ENCODE data around the gene NDUFB8.
"Not testable (repeated sequence)": the region's sequence is repeated elsewhere in the genome, so short reads cannot be mapped to it uniquely, and the experiment has no call there.

Gene NDUFB8

GRCh38 chr10:100529475-100530298, at the start of gene NDUFB8:
TSS of gene NDUFB8 (minus strand) at chr10:100529871. CDS start at chr10:100529851, 20 bp downstream.
- no peak for TF ChIP-seq CTCF (conservative IDR thresholded peaks at IDR 0.05; ENCODE audit: low read depth, low read length)
- H3K4me3 ChIP-seq (ENCODE audit: low read length), result peak within 1 kb of the TSS; percentile 96
- DNase-seq (ENCODE audit: low read depth), result no peak

- no peak for TF ChIP-seq CTCF (conservative IDR thresholded peaks at IDR 0.05; ENCODE audit: low read depth, low read length)
- DNase-seq (ENCODE audit: low read depth), result no peak
- H3K4me3 ChIP-seq (ENCODE audit: low read length), result no peak overlapping the region
Measured at GRCh38 chr10:100576282-100576635, 46.6 kb upstream of the NDUFB8 start.

GRCh38 chr10:100575585-100576281, 46.1 kb upstream of the NDUFB8 start:
- TF ChIP-seq CTCF (conservative IDR thresholded peaks at IDR 0.05; ENCODE audit: low read depth, low read length), result no peak
- no peak overlapping the region for H3K4me3 ChIP-seq (ENCODE audit: low read length)
- DNase-seq (ENCODE audit: low read depth), result no peak

GRCh38 chr10:100575146-100575545, 45.5 kb upstream of the NDUFB8 start:
- DNase-seq (ENCODE audit: low read depth); H3K4me3 ChIP-seq (ENCODE audit: low read length): not testable (repeated sequence)

- no peak for DNase-seq (ENCODE audit: low read depth)
- H3K4me3 ChIP-seq (ENCODE audit: low read length), result no peak overlapping the region
- no peak for TF ChIP-seq CTCF (conservative IDR thresholded peaks at IDR 0.05; ENCODE audit: low read depth, low read length)
Measured at GRCh38 chr10:100571084-100571856, 41.6 kb upstream of the NDUFB8 start.

GRCh38 chr10:100570506-100570905, 40.8 kb upstream of the NDUFB8 start:
- TF ChIP-seq CTCF (conservative IDR thresholded peaks at IDR 0.05; ENCODE audit: low read depth, low read length), result no peak
- no peak overlapping the region for H3K4me3 ChIP-seq (ENCODE audit: low read length)
- no peak for DNase-seq (ENCODE audit: low read depth)

GRCh38 chr10:100569687-100570481, 40.2 kb upstream of the NDUFB8 start:
- no peak for DNase-seq (ENCODE audit: low read depth)
- no peak overlapping the region for H3K4me3 ChIP-seq (ENCODE audit: low read length)
- peak; percentile 27 for TF ChIP-seq CTCF (conservative IDR thresholded peaks at IDR 0.05; ENCODE audit: low read depth, low read length)

Measured in retinal pigment epithelial cell (primary cell).